IgD-negative memory B cell (primary cell): ENCODE data around the gene IL1R2. TPM values are rescaled to one million over a fixed set of nuclear protein-coding genes. Genes with fewer than 3 reads are reported as not detected.

Experiments used
- H3K27ac Mint-ChIP-seq, 3 donors: one replicate each; pipeline ENCODE4 v1.8.0; 2020 to 2022; ENCODE audit warnings: mild to moderate bottlenecking in 3 of 3, mixed read lengths in 3 of 3, moderate library complexity in 1 of 3
- H3K27me3 Mint-ChIP-seq: one replicate; pipeline ENCODE4 v1.8.0; 2021; ENCODE audit warnings: mixed read lengths
- H3K36me3 Mint-ChIP-seq: one replicate; pipeline ENCODE4 v1.8.0; 2020; ENCODE audit warnings: mild to moderate bottlenecking, mixed read lengths
- H3K4me1 Mint-ChIP-seq, 3 donors: one replicate each; pipeline ENCODE4 v1.8.0; 2020 to 2022; ENCODE audit warnings: mixed read lengths in 3 of 3, mild to moderate bottlenecking in 1 of 3
- H3K4me3 Mint-ChIP-seq, 4 donors: one replicate each; pipeline ENCODE4 v1.8.0; 2020 to 2022; ENCODE audit warnings: mild to moderate bottlenecking in 4 of 4, mixed read lengths in 4 of 4, moderate library complexity in 3 of 4
- H3K9me3 Mint-ChIP-seq, 3 donors: one replicate each; pipeline ENCODE4 v1.8.0; 2020 to 2021; ENCODE audit warnings: mixed read lengths in 3 of 3, mild to moderate bottlenecking in 1 of 3
- polyA plus RNA-seq: library from polyadenylated mRNA; unstranded; fragments of 300-500 nt; fragmentation: Illumina TruSeq; gene quantifications from one replicate; pipeline ENCODE4 v1.2.3, GENCODE V29; 2021

IL1R2 gene
- not detected for polyA plus RNA-seq

GRCh38 chr2:101991721-101992145 lies at the start of gene IL1R2:
IL1R2 (plus strand) TSS chr2:101991960; CDS start chr2:102008576, 16,616 bp downstream.
- Mint-ChIP-seq H3K9me3 (no peaks in the 10 kb centered on the region), H3K27ac (peak within 1 kb of the TSS in 2 of 3 donors; percentile 0 to 34), H3K36me3 (no peaks in the 10 kb centered on the region), H3K27me3 (peaks cover 12% of the 10 kb centered on the region), H3K4me1 (peaks cover 18 to 22% (median 19%) of the 10 kb centered on the region in 3 donors), H3K4me3 (peak within 1 kb of the TSS in 2 of 4 donors; percentile 35 to 45)

GRCh38 chr2:101942851-101943250 lies 48.9 kb upstream of the IL1R2 start:
- Mint-ChIP-seq H3K36me3 (peaks cover 2% of the 10 kb centered on the region), H3K27ac (no peak overlapping the region), H3K4me1 (no peaks in the 10 kb centered on the region), H3K4me3 (no peak overlapping the region), H3K27me3 (no peaks in the 10 kb centered on the region), H3K9me3 (peaks cover under 1 to 11% (median 7%) of the 10 kb centered on the region in 3 donors)

- H3K4me1 Mint-ChIP-seq, result no peaks in the 10 kb centered on the region
- H3K27me3 Mint-ChIP-seq, result peaks cover 4% of the 10 kb centered on the region
- no peak overlapping the region for H3K27ac Mint-ChIP-seq
- H3K36me3 Mint-ChIP-seq, result peaks cover 6% of the 10 kb centered on the region
- no peak overlapping the region for H3K4me3 Mint-ChIP-seq
- peaks cover 2 to 6% (median 4%) of the 10 kb centered on the region in 3 donors for H3K9me3 Mint-ChIP-seq
These were observed 45.3 kb upstream of the IL1R2 start for GRCh38 chr2:101946372-101947039.

GRCh38 chr2:101947374-101947773 lies 44.4 kb upstream of the IL1R2 start:
- peaks cover 4% of the 10 kb centered on the region for H3K27me3 Mint-ChIP-seq
- peaks cover 2 to 6% (median 4%) of the 10 kb centered on the region in 3 donors for H3K9me3 Mint-ChIP-seq
- no peak overlapping the region for H3K4me3 Mint-ChIP-seq
- no peak overlapping the region for H3K27ac Mint-ChIP-seq
- no peaks in the 10 kb centered on the region for H3K4me1 Mint-ChIP-seq
- H3K36me3 Mint-ChIP-seq, result peaks cover 6% of the 10 kb centered on the region

- Mint-ChIP-seq H3K9me3 (peaks cover 3 to 6% (median 4%) of the 10 kb centered on the region in 3 donors), H3K27ac (no peak overlapping the region), H3K27me3 (peaks cover 4% of the 10 kb centered on the region), H3K4me1 (no peaks in the 10 kb centered on the region), H3K4me3 (no peak overlapping the region), H3K36me3 (peaks cover 6% of the 10 kb centered on the region)
These were observed 43.1 kb upstream of the IL1R2 start for GRCh38 chr2:101948625-101949155.

GRCh38 chr2:101949304-101949703 lies 42.5 kb upstream of the IL1R2 start:
- peaks cover 6% of the 10 kb centered on the region for H3K36me3 Mint-ChIP-seq
- no peaks in the 10 kb centered on the region for H3K4me1 Mint-ChIP-seq
- peak overlapping the region in 1 of 3 donors; percentile 40 for H3K27ac Mint-ChIP-seq
- H3K27me3 Mint-ChIP-seq, result peaks cover 4% of the 10 kb centered on the region
- H3K4me3 Mint-ChIP-seq, result no peak overlapping the region
- H3K9me3 Mint-ChIP-seq, result peaks cover 3 to 6% (median 4%) of the 10 kb centered on the region in 3 donors

- H3K9me3 Mint-ChIP-seq, result peaks cover 3 to 4% (median 3%) of the 10 kb centered on the region in 3 donors
- H3K4me1 Mint-ChIP-seq, result no peaks in the 10 kb centered on the region
- peaks cover 6% of the 10 kb centered on the region for H3K36me3 Mint-ChIP-seq
- H3K4me3 Mint-ChIP-seq, result no peak overlapping the region
- H3K27me3 Mint-ChIP-seq, result peaks cover 4% of the 10 kb centered on the region
- no peak overlapping the region for H3K27ac Mint-ChIP-seq
These were observed 40.5 kb upstream of the IL1R2 start for GRCh38 chr2:101951296-101951695.

GRCh38 chr2:101952551-101952950 lies 39.2 kb upstream of the IL1R2 start:
- Mint-ChIP-seq H3K27me3 (peaks cover 4% of the 10 kb centered on the region), H3K36me3 (peaks cover 5% of the 10 kb centered on the region), H3K4me1 (no peaks in the 10 kb centered on the region), H3K27ac (no peak overlapping the region), H3K9me3 (peaks cover 4 to 5% (median 5%) of the 10 kb centered on the region in 3 donors), H3K4me3 (no peak overlapping the region)

- peaks cover 2% of the 10 kb centered on the region for H3K27me3 Mint-ChIP-seq
- H3K9me3 Mint-ChIP-seq, result peaks cover 7 to 12% (median 11%) of the 10 kb centered on the region in 3 donors
- H3K27ac Mint-ChIP-seq, result no peak overlapping the region
- peaks cover 5% of the 10 kb centered on the region for H3K36me3 Mint-ChIP-seq
- no peak overlapping the region for H3K4me3 Mint-ChIP-seq
- H3K4me1 Mint-ChIP-seq, result no peaks in the 10 kb centered on the region
These were observed 35.0 kb upstream of the IL1R2 start for GRCh38 chr2:101956465-101957438.

GRCh38 chr2:101958061-101958460 lies 33.7 kb upstream of the IL1R2 start:
- Mint-ChIP-seq H3K9me3 (peaks cover 7 to 12% (median 10%) of the 10 kb centered on the region in 3 donors), H3K36me3 (peaks cover 5% of the 10 kb centered on the region), H3K4me1 (no peaks in the 10 kb centered on the region), H3K27ac (no peak overlapping the region), H3K27me3 (peaks cover 3% of the 10 kb centered on the region), H3K4me3 (no peak overlapping the region)

- peaks cover 6% of the 10 kb centered on the region for H3K27me3 Mint-ChIP-seq
- peaks cover 5% of the 10 kb centered on the region for H3K36me3 Mint-ChIP-seq
- peaks cover 7 to 12% (median 10%) of the 10 kb centered on the region in 3 donors for H3K9me3 Mint-ChIP-seq
- H3K4me1 Mint-ChIP-seq, result no peaks in the 10 kb centered on the region
- H3K4me3 Mint-ChIP-seq, result no peak overlapping the region
- no peak overlapping the region for H3K27ac Mint-ChIP-seq
These were observed 30.9 kb upstream of the IL1R2 start for GRCh38 chr2:101960819-101961337.

GRCh38 chr2:101961338-101962191 lies 30.2 kb upstream of the IL1R2 start:
- H3K36me3 Mint-ChIP-seq, result peaks cover 5% of the 10 kb centered on the region
- peak overlapping the region in 1 of 4 donors; percentile 24 for H3K4me3 Mint-ChIP-seq
- no peaks in the 10 kb centered on the region for H3K4me1 Mint-ChIP-seq
- peaks cover 6% of the 10 kb centered on the region for H3K27me3 Mint-ChIP-seq
- peaks cover 7 to 12% (median 10%) of the 10 kb centered on the region in 3 donors for H3K9me3 Mint-ChIP-seq
- no peak overlapping the region for H3K27ac Mint-ChIP-seq

GRCh38 chr2:101962309-101962708 lies 29.5 kb upstream of the IL1R2 start:
- H3K27ac Mint-ChIP-seq, result no peak overlapping the region
- H3K4me3 Mint-ChIP-seq, result no peak overlapping the region

GRCh38 chr2:101963198-101963597 lies 28.6 kb upstream of the IL1R2 start:
- Mint-ChIP-seq H3K27ac (no peak overlapping the region), H3K36me3 (peaks cover 5% of the 10 kb centered on the region), H3K27me3 (peaks cover 4% of the 10 kb centered on the region), H3K4me3 (no peak overlapping the region), H3K9me3 (peaks cover 3 to 5% (median 3%) of the 10 kb centered on the region in 3 donors), H3K4me1 (no peaks in the 10 kb centered on the region)

More at GRCh38 chr2:101962309-101962708, 29.5 kb upstream of the IL1R2 start:
- H3K9me3 Mint-ChIP-seq, result peaks cover 6 to 12% (median 10%) of the 10 kb centered on the region in 3 donors
- peaks cover 6% of the 10 kb centered on the region for H3K27me3 Mint-ChIP-seq
- peaks cover 5% of the 10 kb centered on the region for H3K36me3 Mint-ChIP-seq
- H3K4me1 Mint-ChIP-seq, result no peaks in the 10 kb centered on the region
